OCI-LY3 (cell line): ENCODE results near the gene COPA.

Source experiments
- H2AFZ ChIP-seq: fragments of 200-600, 300-600 bp; shearing (Covaris generic); 2 replicates; pipeline ENCODE4 v1.6.0; 2014; ENCODE audit warnings: antibody characterized with exemption, low read depth, low read length
- H3K27ac ChIP-seq: fragments of 200-600, 300-600 bp; sonication (generic); 2 replicates; pipeline ENCODE4 v1.5.1; 2014; ENCODE audit warnings: mild to moderate bottlenecking, low read length, moderate library complexity, mixed read lengths
- H3K27me3 ChIP-seq: fragments of 200-600, 300-600 bp; sonication (generic); 2 replicates; pipeline ENCODE4 v1.6.1; 2014; ENCODE audit warnings: low read depth, low read length, mixed read lengths
- H3K36me3 ChIP-seq: fragments of 200-600, 300-600 bp; sonication (generic); replicated peaks from 2 replicates; pipeline ENCODE3; 2014; ENCODE audit warnings: low read depth, low read length, mixed read lengths
- H3K4me1 ChIP-seq: fragments of 300-600, 200-600 bp; sonication (generic); 2 replicates; pipeline ENCODE4 v1.6.1; 2014; ENCODE audit warnings: low read length, mixed read lengths
- H3K4me2 ChIP-seq: fragments of 200-600, 300-600 bp; sonication (generic); 2 replicates; pipeline ENCODE4 v1.6.1; 2014; ENCODE audit warnings: low read length, mixed read lengths
- H3K4me3 ChIP-seq: fragments of 300-600, 200-600 bp; sonication (generic); 2 replicates; pipeline ENCODE4 v1.5.1; 2014; ENCODE audit warnings: antibody characterized with exemption, mild to moderate bottlenecking, low read length, moderate library complexity
- H3K79me2 ChIP-seq: fragments of 300-600, 200-600 bp; shearing (Covaris generic); 2 replicates; pipeline ENCODE4 v1.6.1; 2014; ENCODE audit warnings: mild to moderate bottlenecking, low read length, mixed read lengths
- H3K9ac ChIP-seq: fragments of 300-600, 200-600 bp; shearing (Covaris generic); 2 replicates; pipeline ENCODE4 v1.6.0; 2014; ENCODE audit warnings: mild to moderate bottlenecking, low read length, moderate library complexity
- H3K9me3 ChIP-seq: fragments of 200-600, 300-600 bp; shearing (Covaris generic); 2 replicates; pipeline ENCODE4 v1.6.1; 2014; ENCODE audit warnings: low read length, mixed read lengths; ENCODE audit not compliant: insufficient read depth
- H4K20me1 ChIP-seq: fragments of 200-600, 300-600 bp; sonication (generic); 2 replicates; pipeline ENCODE4 v1.6.1; 2016; ENCODE audit warnings: low read length, mixed read lengths; ENCODE audit not compliant: insufficient read depth
- EZH2phosphoT487 ChIP-seq: fragments of 200-600 bp; shearing (Covaris generic); IDR thresholded peaks from 2 replicates; pipeline ENCODE4 v1.6.1; 2018; ENCODE audit warnings: antibody characterized with exemption, mixed run types, low read depth
- TF ChIP-seq, protein P1 (sequence below): fragments of 200-600, 300-600 bp; sonication (generic); IDR thresholded peaks from 2 replicates; pipeline ENCODE4 v1.5.1; 2014; ENCODE audit warnings: antibody characterized with exemption, low read length, low read depth

The COPA gene

GRCh38 chr1:160239582-160240299, 103.3 kb downstream of the COPA start:
- Histone ChIP-seq H3K4me3 (no peak overlapping the region), H3K36me3 (peaks cover 68% of the 10 kb centered on the region)

More at GRCh38 chr1:160239582-160240299, 103.3 kb downstream of the COPA start:
- Histone ChIP-seq H3K79me2 (peaks cover 26% of the 10 kb centered on the region), H3K27ac (no peak overlapping the region), H4K20me1 (peaks cover 9% of the 10 kb centered on the region; the same call in 1 of the 2 replicates), H3K4me1 (peaks cover 22% of the 10 kb centered on the region), H3K9ac (no peak overlapping the region), H3K9me3 (no peaks in the 10 kb centered on the region), H2AFZ (no peak overlapping the region), H3K4me2 (no peak overlapping the region), H3K27me3 (no peaks in the 10 kb centered on the region)
- TF ChIP-seq, protein P1, sequence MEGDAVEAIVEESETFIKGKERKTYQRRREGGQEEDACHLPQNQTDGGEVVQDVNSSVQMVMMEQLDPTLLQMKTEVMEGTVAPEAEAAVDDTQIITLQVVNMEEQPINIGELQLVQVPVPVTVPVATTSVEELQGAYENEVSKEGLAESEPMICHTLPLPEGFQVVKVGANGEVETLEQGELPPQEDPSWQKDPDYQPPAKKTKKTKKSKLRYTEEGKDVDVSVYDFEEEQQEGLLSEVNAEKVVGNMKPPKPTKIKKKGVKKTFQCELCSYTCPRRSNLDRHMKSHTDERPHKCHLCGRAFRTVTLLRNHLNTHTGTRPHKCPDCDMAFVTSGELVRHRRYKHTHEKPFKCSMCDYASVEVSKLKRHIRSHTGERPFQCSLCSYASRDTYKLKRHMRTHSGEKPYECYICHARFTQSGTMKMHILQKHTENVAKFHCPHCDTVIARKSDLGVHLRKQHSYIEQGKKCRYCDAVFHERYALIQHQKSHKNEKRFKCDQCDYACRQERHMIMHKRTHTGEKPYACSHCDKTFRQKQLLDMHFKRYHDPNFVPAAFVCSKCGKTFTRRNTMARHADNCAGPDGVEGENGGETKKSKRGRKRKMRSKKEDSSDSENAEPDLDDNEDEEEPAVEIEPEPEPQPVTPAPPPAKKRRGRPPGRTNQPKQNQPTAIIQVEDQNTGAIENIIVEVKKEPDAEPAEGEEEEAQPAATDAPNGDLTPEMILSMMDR = no peak
- TF ChIP-seq EZH2phosphoT487 = no peak
